Activated CD8-positive, alpha-beta memory T cell treated with anti-CD3 and anti-CD28 coated beads, Interleukin-2, amount 50 U/mL, for 24 hours (primary cell): Measurements from ENCODE around the gene SLC6A8.
"Not testable (repeated sequence)": the region's sequence is repeated elsewhere in the genome, so short reads cannot be mapped to it uniquely, and the experiment has no call there.

Experiments used
- DNase-seq: peaks from one replicate; pipeline ENCODE4 v3.0.0-alpha.2; 2020; ENCODE audit errors: extremely low read depth

Gene SLC6A8

GRCh38 chrX:153672531-153673427 lies 14.9 kb upstream of the SLC6A8 start:
- no peak for DNase-seq

DNA sequence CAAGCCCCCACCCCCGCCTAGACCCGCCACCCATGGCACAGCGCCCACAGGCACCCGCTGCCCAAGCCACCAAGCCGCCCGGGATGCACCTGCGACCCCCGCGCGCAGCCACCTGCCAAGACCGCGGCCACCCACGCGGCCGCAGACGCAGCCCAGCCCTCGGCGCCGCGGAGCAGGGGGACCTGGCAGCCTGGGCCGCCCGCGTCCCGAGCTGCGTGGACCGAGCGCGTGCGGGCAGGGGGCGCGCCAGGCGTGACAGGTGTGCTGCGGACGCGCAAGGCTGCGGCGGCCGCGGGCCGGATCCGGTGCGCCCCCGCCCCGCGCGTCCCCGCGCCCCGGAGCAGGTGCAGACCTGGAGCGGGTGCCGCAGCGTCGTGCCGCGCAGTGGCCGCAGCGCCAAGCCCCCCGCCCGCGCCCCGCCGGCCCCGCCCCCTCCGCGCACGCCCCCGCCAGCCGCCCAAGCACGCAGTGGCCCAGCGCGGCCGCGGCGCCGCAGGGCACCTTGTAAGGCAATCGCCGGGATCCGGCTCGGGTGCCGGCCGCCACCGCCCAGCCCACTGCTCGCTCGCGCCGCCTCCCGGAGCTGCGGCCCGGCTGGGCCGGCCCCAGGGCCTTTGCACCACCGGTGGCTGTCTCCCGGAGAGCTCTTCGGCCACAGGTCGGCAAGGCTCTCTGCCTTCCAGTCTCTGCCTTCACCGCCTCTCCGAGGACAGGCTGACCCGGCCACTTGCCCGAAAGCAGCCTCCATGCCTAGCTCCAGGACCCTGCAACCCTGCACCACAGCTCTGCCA lies 14.1 kb upstream of the SLC6A8 start, which contains the start of gene PNCK:
PNCK (minus strand) TSS at position 386 of the 791 bp plus-strand sequence. CDS start 737 bp downstream, outside the sequence.
- DNase-seq = no peak

- no peak for DNase-seq
Measured at GRCh38 chrX:153674219-153674851, 13.4 kb upstream of the SLC6A8 start.

GRCh38 chrX:153681175-153681574 lies 6.6 kb upstream of the SLC6A8 start:
- no peak for DNase-seq

DNA sequence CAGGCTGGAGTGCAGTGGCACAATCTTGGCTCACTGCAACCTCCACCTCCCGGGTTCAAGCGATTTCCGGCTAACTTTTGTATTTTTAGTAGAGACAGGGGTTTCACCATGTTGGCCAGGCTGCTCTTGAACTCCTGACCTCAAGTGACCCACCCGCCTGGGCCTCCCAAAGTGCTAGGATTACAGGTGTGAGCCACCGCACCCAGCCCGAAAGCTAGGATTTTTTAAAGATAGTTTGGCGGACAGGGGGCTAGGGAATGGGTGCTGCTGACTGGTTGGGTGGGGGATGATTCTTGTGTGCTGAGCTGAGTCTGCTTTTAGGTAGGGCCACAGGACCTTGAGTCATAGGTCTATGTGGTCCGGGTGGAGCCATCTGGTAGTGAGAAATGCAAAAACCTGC lies 4.2 kb upstream of the SLC6A8 start:
- not testable (repeated sequence) for DNase-seq

- DNase-seq = no peak
Measured at GRCh38 chrX:153684467-153685155, 3.1 kb upstream of the SLC6A8 start.

GRCh38 chrX:153685156-153685536 lies 2.6 kb upstream of the SLC6A8 start:
- no peak for DNase-seq

DNA sequence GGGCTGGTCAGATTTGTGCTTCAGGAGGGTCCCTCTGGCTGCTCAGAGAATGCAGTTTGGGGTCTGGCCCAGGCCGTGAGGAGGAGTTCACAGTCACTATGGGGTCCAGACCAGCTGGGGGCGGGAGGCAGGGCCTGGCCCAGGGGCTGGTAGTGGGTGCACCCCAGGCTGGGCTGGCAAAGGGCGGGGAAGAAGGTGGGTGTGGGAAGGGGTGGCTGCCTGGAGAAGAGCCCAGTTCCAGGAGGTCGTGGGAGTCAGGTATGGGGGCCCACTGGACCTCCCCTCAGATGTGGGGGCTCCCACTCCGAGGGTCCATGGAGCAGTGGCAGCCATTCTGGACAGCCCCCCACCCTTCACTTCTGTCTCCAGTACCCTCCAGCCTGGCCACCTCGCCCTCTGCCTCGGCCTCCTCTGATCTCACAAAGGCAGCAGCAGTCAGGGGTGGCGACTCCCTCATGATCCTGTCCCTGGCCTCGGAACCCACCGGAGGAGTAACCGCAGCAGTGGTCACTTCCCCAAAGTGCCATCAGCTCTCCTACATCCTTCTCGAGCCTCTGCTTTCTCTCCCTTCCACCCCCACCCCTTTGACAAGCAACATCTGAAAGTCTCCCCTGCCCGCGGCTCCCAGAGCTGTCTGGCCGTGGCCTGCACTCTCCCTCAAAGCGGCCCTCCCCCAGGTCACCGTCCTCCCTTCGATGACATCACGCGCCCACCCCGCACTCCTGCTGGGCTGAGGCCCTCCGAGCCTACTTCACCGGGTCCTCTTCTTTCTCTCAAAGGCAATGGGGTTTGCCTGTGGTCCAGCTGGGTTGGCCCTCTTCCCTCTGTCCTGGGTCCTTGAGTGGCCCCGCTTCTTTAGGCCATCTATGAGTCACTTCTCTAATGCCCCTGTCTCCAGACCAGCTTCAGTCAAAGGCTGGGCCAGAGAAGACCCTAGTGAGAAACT lies 1.7 kb upstream of the SLC6A8 start:
- DNase-seq = no peak

DNA sequence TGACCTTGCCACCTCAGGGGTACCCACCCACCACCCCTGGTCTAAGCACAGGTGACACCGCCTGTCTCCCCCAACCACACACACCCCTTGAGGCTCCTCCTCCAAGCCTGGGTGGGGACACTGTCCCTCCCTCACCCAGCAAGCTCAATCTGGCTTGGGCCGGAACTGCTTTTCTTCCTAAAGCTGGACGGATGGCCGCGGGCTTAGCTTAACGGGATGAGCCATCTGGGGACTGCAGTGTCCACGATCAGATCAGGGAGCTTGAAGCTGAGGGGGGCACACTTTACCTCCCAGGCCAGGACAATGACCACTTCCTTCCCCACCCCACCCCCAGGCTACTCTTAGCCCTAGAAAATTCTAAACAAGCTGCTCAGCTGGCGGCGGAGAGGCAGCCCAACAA lies 1.0 kb upstream of the SLC6A8 start:
- no peak for DNase-seq

- no peak for DNase-seq
Measured at GRCh38 chrX:153688071-153688470, 345 bp downstream of the SLC6A8 start.

DNA sequence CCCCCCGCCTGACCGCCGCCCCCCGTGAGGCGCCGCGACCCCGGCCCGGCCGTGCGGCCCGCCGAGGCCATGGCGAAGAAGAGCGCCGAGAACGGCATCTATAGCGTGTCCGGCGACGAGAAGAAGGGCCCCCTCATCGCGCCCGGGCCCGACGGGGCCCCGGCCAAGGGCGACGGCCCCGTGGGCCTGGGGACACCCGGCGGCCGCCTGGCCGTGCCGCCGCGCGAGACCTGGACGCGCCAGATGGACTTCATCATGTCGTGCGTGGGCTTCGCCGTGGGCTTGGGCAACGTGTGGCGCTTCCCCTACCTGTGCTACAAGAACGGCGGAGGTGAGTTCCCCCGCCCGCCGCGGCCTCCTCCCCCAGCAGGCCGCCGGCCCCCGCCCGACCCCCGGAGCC lies 780 bp downstream of the SLC6A8 start:
- no peak for DNase-seq

GRCh38 chrX:153688911-153689590 lies 1.3 kb downstream of the SLC6A8 start:
- no peak for DNase-seq

DNA sequence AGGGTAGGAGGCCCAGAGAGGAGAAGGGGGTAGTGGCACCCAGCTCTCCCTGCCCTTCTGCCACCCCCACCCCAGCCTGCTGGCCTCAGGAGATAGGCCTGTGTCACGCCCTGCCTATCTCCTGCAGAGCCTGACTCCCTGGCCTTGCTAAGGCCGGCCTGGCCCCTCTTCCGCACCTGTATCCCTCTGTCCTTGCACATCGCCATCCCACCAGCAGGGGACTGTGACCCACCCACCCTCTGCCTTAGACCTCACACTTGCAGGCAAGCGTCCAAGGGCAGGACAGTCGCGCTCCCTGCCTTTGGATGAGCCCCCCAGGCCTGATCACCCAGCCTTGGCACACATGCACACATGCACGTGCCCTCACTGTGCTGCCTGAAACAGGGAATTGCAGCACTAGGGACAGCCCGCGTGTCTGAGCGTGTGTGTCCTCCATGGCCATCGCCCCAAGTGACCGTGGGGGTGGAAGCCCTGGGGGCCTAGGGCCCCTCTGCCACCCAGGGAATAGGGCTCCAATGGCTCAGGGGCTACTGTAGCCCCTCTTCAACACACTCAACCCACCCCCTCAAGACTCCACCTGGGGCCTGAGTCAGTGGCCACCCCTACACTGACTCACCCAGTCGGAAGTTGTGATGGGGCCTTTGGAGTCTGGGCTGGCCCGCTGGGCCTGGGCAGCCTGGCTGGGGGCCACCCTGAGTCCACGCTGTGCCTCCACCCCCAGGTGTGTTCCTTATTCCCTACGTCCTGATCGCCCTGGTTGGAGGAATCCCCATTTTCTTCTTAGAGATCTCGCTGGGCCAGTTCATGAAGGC lies 2.1 kb downstream of the SLC6A8 start:
- no peak for DNase-seq

DNA sequence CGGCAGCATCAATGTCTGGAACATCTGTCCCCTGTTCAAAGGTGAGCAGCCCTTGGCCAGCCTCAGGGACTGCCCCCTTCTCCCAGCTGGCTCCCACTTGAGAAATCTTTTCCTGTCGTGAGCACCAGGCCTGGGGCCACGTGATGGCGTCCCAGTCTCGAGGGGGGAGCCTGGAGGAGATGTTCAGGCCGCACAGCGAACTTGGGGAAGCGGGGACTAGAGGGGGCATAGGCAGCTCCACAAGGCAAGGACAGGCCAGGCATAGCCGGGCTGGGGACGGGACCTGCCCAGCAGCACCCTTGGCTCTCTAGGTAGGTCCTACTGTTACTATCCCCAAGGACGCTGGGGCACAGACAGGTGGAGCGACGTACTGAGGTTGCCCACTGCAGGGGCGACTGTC lies 2.7 kb downstream of the SLC6A8 start:
- DNase-seq = no peak

GRCh38 chrX:153691032-153691827 lies 3.5 kb downstream of the SLC6A8 start:
- not testable (repeated sequence) for DNase-seq

DNA sequence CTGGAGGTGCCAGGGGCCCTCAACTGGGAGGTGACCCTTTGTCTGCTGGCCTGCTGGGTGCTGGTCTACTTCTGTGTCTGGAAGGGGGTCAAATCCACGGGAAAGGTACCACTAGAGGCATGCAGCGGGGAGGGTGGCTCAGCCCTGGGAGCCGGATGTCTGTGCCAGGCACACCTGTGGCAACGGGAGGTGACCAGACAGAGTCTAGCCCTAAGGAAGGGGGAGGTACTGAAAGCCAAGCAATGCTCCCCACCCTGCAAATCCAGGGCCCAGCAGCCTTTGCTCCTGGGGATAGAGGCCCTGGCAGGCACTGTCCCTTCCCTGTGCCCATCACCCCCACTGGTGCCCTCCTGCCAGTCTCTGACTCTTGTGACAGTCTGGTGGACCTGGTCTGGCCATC lies 4.3 kb downstream of the SLC6A8 start:
- no peak for DNase-seq

DNA sequence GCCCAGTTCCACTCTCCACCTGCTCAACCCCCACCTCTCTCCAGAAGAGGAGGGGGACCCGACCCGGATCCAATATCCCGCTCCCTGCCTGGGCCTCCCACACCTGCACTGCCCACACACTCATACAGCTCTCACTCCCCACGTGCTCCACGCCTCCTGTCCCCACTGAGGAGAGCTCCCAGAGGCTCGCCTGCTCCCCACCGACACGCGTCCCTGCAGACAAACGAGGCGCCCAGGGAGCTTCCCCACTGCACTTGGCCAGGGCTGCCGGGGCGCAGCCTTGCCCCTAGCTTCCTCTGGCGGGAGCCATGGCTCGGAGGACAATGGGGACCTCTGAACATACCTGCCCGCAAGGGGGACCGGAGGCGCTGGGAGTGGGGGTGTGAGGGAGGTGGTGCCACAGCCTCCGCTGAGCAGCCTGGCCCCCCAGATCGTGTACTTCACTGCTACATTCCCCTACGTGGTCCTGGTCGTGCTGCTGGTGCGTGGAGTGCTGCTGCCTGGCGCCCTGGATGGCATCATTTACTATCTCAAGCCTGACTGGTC lies 5.0 kb downstream of the SLC6A8 start:
- no peak for DNase-seq
